ENCODE data around the gene TRIM50. TPM values are rescaled to one million over a fixed set of nuclear protein-coding genes. Genes with fewer than 3 reads are reported as not detected.

The TRIM50 gene
- total RNA-seq, 4 donors from 2014 or later: not detected

DNA sequence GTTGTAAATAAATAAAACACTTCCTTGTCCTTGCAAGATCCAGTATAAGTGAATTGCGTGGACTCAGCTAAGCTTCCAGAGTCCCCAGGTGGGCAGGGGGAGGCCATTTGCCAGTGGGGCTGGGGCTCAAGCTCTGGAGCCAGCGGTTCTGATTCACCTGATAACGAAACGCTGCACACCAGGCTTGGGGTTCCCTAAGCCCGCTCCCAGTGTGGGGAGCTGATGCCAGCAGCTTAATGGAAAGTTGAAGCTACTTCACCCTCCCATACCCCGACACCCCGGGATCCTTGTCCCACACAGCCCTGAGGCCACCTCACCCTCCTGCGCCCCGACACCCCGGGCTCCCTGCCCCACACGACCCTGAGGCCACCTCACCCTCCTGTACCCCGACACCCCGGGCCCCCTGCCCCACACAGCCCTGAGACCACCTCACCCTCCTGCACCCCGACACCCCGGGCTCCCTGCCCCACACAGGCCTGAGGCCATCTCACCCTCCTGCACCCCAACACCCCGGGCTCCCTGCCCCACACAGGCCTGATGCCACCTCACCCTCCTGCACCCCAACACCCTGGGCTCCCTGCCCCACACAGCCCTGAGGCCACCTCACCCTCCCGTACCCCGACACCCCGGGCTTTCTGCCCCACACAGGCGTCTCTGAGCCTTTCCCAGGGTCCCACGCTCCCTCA, 30.9 kb upstream of the TRIM50 start:
- no peak for TF ChIP-seq POLR2AphosphoS5 (IDR thresholded peaks at IDR 0.05)
- H3K4me1 ChIP-seq: peaks cover 2 to 17% (median 10%) of the 10 kb centered on the region in 4 donors
- intact Hi-C loops (cut with DNase I; ENCODE audit: low total_unique reads) (no loop called here), in situ Hi-C loops (cut with MboI; ENCODE audit: low pct_ligation_motif_present in 1 of 4, low pct_unique_long_range_greater_than_20kb in 1 of 4, low sequenced_read_pairs in 3 of 4) (no loop called here)
- no peak for DNase-seq
- no peaks in the 10 kb centered on the region for H3K9me3 ChIP-seq
- H3K27ac ChIP-seq: peak overlapping the region in 3 of 4 donors; percentile 29 to 65 (median 58)
- WGBS, 2 donors (ENCODE audit: low coverage in 1 of 2): 53 to 59% methylated on average over 3 to 21 of the region's 21 CpGs
- peaks cover 22% of the 10 kb centered on the region for H3K27me3 ChIP-seq
- H3K4me3 ChIP-seq: peak overlapping the region in 1 of 4 donors; percentile 40
- no peaks in the 10 kb centered on the region for H3K36me3 ChIP-seq

DNA sequence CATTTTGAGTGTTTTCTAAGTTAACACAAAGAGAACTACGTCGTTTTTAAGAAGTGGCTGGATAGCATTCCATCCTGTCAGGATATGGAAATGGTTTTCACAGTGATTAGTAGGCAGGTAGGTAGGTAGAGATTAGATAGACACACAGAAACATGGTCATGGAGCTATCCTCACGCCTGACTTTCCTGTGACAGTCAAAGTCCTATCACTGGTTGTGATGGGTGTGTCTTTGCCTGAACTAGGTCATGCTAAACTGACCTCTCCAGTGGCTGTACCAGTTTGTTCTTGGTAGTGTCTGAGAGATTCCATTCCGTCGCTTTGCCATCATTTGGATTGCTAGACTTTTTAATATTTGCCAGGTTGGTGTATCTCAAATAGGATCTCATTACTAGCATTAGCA, 28.3 kb upstream of the TRIM50 start:
- intact Hi-C loops (cut with DNase I; ENCODE audit: low total_unique reads) (no loop called here), in situ Hi-C loops (cut with MboI; ENCODE audit: low pct_ligation_motif_present in 1 of 4, low pct_unique_long_range_greater_than_20kb in 1 of 4, low sequenced_read_pairs in 3 of 4) (no loop called here)
- Histone ChIP-seq H3K36me3 (no peaks in the 10 kb centered on the region), H3K27ac (no peak overlapping the region), H3K9me3 (no peaks in the 10 kb centered on the region), H3K4me3 (no peak overlapping the region), H3K4me1 (peaks cover 2 to 17% (median 10%) of the 10 kb centered on the region in 4 donors), H3K27me3 (peaks cover 22% of the 10 kb centered on the region)
- no peak for DNase-seq
- 25 to 64% methylated on average over 2 to 5 of the region's 5 CpGs for WGBS, 2 donors (ENCODE audit: low coverage in 1 of 2)
- TF ChIP-seq CTCF (IDR thresholded peaks at IDR 0.05) (no peak), EP300 (IDR thresholded peaks at IDR 0.05; ENCODE audit: low read depth) (no peak), POLR2A (IDR thresholded peaks at IDR 0.05) (no peak), POLR2AphosphoS5 (IDR thresholded peaks at IDR 0.05) (no peak)

DNA sequence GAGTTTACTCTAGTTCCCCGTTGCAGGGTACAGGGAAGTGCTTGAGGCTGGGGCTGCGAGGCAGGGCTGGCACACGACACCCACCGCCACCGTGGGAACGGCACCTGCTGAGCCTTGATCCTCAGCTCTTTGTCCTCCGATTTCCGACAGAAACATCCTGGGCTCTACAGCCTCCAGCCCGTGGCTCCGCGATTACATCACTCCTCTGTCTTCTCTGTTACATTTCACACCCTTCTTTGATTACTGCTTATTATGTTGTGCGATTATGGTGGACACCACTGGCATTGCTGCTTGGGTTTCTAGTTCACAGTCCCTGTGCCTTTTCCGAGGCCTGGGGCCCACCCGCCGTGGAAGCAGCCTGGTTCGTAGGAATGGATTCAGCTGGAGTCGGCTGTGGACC, 26.9 kb upstream of the TRIM50 start:
- no peak overlapping the region for H3K4me3 ChIP-seq
- in situ Hi-C loops (cut with MboI; ENCODE audit: low pct_ligation_motif_present in 1 of 4, low pct_unique_long_range_greater_than_20kb in 1 of 4, low sequenced_read_pairs in 3 of 4): no loop called here
- no peak for TF ChIP-seq CTCF (IDR thresholded peaks at IDR 0.05)
- no peak for TF ChIP-seq POLR2A (IDR thresholded peaks at IDR 0.05)
- no peak for TF ChIP-seq POLR2AphosphoS5 (IDR thresholded peaks at IDR 0.05)
- TF ChIP-seq EP300 (IDR thresholded peaks at IDR 0.05; ENCODE audit: low read depth): no peak
- H3K9me3 ChIP-seq: no peaks in the 10 kb centered on the region
- peaks cover 2 to 17% (median 10%) of the 10 kb centered on the region in 4 donors for H3K4me1 ChIP-seq
- H3K27ac ChIP-seq: no peak overlapping the region
- peaks cover 19% of the 10 kb centered on the region for H3K27me3 ChIP-seq
- WGBS, 2 donors (ENCODE audit: low coverage in 1 of 2): 90% methylated on average over 17 of the region's 17 CpGs; no CpG with 5 or more reads in 1 of the 2 donors
- no peak for DNase-seq
- intact Hi-C loops (cut with DNase I; ENCODE audit: low total_unique reads): no loop called here
- no peaks in the 10 kb centered on the region for H3K36me3 ChIP-seq

DNA sequence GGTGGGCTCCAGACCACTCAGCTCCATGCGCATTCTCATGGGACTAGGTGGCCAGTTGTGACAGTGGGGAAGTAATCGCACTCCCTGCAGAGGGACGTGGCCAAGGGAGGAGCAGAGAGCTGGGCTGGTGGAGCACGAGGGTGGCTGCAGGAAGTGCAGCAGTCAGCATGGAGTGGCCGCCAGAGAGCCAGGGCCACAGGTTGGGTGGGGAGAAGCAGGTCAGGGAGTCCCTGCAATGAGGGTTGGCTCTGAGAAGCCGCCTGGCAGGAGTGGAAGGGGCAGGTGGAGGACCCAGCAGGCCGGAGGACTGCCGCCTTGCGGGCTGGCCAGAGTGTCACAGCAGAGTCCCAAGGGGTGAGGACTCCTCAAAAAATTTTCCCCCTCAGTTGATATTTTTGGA, 26.3 kb upstream of the TRIM50 start:
- WGBS, 2 donors (ENCODE audit: low coverage in 1 of 2): 91 to 100% methylated on average over 2 to 9 of the region's 9 CpGs
- in situ Hi-C loops (cut with MboI; ENCODE audit: low pct_ligation_motif_present in 1 of 4, low pct_unique_long_range_greater_than_20kb in 1 of 4, low sequenced_read_pairs in 3 of 4) (no loop called here), intact Hi-C loops (cut with DNase I; ENCODE audit: low total_unique reads) (no loop called here)
- H3K27ac ChIP-seq: no peak overlapping the region
- peaks cover 2 to 17% (median 10%) of the 10 kb centered on the region in 4 donors for H3K4me1 ChIP-seq
- no peaks in the 10 kb centered on the region for H3K9me3 ChIP-seq
- no peak for DNase-seq
- no peak overlapping the region for H3K4me3 ChIP-seq
- H3K27me3 ChIP-seq: peaks cover 13% of the 10 kb centered on the region
- TF ChIP-seq EP300 (IDR thresholded peaks at IDR 0.05; ENCODE audit: low read depth): no peak
- TF ChIP-seq POLR2AphosphoS5 (IDR thresholded peaks at IDR 0.05): no peak
- no peak for TF ChIP-seq POLR2A (IDR thresholded peaks at IDR 0.05)
- no peak for TF ChIP-seq CTCF (IDR thresholded peaks at IDR 0.05)
- no peaks in the 10 kb centered on the region for H3K36me3 ChIP-seq
